ENCODE data around the gene CD69.

Gene CD69

DNA sequence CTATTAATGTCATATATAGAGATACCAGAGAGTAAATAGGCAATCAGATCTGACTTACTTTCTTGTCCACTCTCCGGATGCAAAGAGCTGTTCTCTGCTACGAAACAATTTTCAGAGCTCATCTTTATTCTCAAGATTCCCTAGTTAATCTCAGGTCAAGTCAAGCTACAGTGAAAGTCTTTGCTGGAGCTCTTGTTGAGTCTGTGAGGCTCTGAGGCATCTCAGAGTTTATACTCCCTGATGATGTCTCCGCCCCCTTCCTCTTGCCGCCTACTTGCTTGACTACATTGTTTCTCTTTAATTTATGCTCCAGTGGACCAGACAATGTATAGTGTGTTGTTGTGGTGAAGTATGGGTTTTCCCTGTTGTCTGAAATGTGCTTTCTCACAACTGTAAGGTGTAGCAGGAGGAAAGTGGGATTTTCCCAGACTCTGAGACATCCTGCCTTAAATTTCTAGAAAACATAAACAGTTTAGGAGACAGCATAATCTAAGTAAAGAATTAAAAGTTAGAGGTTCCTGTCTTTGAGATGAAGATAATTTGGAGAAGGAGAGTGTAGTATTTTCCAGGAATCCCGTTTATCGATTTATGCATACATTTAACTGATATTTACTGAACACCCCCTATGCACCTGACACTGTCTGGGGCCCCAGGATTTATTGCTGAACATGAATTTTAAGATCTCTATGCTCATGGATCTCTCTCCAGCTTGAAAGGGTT is at the start of gene CD69:
Gene CD69 (minus strand): TSS at position 203 of the 720 bp plus-strand sequence. CDS start 81 bp downstream, at position 122.
- DNase-seq = peak; percentile 93

DNA sequence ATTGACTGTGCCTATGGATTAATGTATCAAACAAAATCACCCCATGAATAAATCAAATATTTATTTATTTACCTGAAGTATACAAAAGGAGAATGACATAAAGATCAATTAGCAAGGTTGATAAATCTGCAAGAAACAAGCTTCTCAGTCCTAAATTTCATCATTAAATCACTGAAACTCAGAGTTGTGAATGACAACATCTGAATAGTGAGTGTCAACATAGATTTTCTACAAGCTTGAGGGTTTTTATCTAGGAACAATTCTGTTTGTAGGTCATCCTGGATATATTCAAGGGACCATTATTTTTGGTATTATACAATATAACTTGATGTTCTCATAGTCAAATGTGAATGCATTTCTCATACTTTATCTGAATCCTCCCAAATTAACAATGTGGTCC is 49.2 kb upstream of the CD69 start:
- no peak for DNase-seq

DNA sequence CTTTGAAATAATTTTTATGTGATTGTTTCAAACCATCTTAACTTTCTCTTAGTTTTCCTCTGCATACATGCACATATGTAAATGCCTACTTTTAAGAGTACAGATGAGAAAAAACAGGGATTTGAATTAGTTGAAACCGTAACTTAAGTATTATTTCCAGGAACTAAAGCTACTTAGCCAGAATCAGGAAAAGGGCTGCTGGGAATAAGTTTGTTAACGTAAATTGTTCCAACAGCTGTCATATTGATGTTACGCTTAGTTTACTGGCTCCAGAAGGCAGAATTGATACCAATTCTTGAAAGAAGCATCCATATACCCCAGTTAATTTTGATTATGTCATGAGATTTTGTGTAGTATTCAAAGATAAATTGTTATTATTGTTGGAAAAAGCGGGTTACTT is 48.6 kb upstream of the CD69 start:
- no peak for DNase-seq

DNA sequence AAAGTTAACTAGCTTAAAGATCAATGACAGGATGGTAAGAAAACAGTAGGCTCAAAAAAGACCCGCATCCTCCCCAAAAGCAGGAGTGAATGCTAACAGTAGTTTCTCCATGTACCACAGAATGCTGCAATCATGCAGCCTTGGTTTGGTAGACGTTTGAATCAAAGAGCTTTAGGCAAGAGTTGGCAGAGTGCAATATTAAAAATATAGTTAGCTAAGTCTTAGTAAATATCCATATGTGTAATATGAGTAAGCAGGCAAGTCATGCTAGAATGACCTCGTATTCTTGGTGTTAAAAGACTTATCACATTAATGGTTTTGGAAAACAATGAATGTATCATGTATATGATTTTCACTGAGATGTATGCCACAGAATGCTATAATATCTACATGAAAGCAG is 47.8 kb upstream of the CD69 start:
- no peak for DNase-seq

DNA sequence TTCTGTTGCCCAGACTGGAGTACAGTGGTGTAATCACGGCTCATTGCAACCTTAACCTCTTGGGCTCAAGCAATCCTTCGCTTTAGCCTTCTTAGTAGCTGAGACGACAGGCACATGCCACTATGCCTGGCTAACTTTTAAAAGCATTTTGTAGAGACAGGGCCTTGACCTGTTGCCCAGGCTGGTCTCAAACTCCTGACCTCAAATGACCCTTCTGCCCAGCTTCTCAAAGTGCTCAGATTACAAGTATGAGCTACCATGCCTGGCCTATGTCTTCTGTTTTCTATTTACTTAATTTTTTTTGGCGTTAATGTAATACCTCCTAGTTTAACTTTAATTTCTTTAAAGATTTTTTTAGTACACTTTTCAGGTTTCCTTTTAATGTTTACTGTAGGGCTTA is 46.0 kb upstream of the CD69 start:
- no peak for DNase-seq

DNA sequence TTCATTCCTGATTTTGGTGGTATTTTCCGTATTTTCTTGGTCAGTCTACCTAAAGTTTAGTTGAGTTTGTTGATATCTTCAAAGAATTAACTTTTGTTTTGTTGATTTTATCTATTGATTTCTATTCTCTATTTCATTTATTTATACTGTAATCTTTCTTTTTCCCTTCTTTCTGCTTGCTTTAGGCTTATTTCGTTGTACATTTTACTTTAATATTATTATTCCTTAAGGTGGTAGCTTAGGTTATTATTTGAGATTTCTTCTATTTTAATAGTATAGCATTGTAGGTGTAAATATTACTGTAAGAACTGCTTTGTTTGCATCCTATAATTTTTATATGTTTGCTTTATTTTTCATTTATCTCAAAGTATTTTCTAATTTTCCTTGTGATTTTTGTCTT is 45.2 kb upstream of the CD69 start:
- DNase-seq = no peak

DNA sequence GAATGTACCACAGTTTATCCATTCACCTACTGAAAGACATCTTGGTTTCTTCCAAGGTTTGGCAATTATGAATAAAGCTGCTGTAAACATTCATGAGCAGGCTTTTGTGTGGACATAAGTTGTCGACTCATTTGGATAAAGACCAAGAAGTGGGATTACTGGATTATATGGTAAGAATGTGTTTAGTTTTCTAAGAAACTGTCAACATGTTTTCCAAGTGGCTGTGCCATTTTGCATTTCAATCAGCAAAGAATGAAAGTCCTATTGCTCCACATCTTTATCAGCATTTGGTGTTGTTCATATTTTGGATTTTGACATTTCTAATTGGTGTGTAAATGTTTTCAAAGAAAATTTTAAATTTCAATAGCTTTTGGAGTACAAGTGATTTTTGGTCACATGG is 39.3 kb upstream of the CD69 start:
- no peak for DNase-seq

DNA sequence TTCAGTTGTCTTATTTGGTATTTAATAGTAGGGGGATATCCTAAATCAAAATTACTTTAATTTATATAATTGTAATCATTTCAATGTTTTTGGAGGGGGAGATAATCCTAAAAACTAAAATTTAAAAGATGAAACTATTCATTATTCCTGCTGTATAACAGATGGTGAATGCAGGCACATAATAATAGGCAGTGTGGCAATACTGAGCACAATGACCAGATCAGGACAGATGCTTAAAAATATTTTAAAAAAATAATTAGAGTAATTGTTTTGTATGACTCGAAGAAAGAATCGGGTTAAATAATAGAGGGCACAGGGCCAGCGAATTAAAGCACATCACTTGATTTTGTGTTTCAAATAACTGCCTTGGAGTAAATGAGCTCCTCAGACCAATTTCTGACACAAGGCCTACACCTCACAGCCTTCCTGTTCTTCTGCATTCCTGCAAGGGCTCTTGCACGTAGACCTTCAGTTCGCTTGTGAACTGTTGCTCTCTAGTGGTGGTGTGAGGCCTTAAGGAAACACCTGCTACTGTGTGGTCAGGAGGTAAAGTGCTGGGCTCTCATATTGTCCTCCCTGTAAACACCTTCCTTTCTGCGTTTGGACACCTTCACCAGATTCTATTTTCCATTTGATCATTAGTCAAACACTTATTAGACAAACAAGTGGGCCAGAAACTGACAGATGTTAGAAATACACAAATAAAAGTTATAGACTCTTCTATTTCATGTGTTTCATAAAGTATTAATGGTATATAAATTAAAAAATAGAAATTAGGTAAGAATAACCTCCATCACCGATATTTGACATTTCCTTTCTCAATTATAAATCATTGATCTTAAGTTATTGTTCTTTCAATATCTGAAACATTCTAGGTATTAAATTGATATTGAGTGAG is 37.3 kb upstream of the CD69 start:
- peak; percentile 82 for DNase-seq

DNA sequence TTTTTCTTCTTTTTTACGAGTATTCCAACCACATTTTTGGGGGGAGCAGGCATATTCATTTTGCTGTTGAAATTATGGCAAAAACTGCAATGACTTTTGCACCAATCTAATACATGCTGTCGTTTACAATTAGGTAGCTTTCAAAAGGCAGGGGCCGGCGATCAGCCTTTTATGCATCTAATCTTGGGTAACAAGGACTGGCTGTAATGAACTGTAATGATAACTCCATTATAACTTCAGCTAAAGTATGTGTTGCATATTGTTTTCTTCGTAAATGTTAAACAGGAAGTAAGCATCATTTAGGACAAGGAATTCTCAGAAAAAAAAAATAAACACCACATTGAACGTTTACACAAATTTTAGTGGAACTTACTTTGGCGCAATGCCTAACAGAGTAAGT is 36.3 kb upstream of the CD69 start:
- no peak for DNase-seq

DNA sequence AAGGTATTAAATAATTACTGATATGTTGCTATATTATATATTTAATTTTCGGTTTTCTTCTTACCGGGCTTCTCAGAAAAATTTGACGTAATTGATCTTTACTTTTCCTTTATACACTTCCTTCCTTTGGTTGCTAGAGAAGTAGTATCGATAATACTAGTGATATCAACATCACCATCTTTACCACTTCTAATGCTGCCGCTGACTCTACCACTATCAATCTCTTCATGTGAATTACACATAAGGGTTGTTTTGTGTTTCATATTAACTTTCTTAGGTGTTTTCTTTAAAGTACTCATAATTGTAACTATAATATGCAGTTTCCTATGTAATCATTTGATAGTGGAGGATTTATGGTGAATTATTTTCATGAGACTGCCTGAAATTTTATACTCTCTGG is 35.6 kb upstream of the CD69 start:
- no peak for DNase-seq

DNA sequence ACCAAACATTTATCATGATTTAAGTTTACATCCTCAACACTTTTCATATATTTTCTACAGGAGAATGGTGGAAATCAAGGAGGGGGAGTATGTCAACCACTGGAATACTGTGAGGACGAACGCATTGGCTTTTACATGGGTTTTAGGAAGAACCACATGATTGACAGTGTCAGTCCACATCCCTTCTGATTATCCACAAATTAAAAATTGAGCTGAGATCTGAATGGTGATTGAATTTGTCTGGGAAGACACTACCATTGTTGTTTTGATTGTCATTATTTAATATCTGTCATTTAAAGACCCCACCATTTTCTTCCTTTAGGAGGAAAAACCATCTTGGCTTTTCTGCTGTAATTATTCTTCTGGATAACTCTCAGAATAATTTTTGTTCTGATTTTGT is 35.2 kb upstream of the CD69 start:
- no peak for DNase-seq

DNA sequence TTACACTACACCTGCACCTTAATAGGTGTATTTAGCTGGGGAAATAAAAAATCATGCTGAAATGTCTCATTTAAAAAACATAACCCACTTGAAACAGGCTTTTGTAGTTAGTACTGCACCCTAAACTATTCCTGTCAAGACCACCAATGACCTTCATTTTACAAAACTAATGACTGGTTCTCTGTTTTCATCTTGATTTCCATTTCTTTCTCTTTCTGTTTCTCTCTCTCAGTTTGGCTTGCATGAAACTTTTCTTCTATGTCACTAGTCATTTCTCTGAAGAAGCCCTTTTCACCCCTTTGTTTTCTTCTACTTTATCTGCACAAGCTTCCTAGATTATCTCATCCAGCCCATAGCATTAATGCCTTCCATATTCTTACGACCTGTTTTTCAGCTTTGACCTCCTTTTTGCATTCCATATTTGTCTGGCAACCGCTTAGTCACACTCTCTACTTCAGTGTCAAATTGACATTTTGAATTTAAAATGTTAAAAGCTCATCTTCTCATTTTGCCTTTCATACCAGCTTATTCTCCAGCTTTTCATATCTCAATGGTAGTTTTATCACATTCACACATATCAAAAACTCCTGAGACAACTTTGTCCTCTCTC is 33.9 kb upstream of the CD69 start:
- no peak for DNase-seq

DNA sequence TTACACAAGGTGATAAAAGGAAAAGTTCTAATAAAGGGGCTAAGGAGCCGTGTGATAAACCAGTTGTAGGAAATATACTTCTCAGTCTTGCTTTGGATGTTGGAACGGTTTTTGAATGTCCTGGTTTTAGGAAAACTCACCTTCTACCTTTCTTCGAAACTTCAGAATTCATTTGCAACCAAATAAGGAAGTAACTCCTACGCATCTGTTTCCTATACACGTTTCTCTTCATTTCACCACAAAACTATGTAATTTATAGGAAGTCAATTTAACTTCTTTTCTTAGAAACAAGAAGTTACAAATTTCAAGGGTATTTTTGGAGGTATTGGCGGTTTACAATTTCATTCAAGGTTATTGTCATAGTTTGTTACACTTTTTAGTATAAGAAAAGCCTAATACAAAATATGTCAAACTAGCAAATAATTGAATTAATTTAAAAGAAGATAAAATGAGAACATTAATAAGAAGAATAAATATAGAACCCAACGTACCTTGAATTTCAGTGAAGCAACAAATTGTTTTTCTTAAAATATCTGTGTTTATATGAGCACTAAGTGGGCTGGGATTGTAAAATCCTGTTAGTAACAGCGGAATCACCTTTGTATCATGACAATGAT is 33.2 kb upstream of the CD69 start:
- DNase-seq = no peak

DNA sequence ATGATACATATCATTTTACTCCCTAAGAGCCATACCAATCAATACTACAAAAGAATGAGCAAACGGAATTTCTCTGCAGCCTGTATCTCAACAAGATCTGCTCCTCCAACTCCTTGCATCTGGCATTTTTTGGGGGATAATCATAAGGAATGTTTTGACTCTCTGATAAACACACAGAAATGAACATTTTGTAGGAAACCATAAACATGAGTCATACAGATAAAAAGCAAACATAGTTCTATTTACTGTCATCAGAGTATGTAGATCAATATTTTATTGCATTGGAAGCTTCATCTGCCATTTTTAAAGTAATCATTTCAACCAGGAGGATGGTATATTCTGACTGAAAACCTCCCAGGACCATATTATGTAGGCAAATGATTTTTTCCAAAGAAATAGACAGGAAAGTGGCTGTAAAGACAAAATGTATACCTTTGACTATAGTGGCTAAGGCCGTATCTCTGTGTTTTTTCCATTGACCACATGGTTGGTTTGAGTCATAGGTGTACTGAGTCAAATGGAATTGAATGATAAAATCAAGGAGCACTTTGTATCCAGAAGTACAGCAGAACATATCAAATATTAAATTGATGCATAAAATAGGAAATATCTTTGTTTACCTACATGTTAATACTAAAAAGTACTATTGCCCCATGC is 32.4 kb upstream of the CD69 start:
- DNase-seq = no peak

DNA sequence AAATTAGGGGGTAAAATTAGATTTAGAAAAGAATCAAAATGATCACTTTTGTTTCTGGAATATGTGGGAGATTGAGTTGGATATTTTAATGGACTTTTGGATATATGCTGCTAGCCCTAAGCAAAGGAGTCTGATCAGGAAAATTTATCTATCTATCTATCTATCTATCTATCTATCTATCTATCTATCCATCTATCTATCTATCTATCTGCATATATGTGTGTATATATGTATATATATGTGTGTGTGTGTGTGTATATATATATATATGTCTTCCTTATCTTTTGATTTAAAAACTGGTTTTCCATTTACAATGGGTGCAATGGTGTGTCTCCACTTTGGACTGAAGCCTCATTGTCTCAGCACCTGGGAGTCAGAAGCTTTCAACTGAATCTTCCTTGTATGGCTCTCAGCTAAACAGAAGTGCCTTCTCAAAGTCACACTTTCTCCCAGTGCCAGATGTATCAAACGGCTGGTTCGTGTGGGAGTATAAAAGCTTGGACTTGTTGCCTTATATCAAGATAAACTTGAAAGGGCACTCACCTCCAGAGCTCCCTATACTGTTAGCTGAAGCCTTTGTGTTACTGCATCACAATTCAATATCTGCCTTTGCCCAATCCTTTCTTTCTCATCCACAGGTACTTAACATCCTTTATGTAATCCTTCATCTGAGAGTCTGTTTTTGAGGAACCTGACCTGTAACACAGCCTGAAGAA is 31.6 kb upstream of the CD69 start:
- no peak for DNase-seq

DNA sequence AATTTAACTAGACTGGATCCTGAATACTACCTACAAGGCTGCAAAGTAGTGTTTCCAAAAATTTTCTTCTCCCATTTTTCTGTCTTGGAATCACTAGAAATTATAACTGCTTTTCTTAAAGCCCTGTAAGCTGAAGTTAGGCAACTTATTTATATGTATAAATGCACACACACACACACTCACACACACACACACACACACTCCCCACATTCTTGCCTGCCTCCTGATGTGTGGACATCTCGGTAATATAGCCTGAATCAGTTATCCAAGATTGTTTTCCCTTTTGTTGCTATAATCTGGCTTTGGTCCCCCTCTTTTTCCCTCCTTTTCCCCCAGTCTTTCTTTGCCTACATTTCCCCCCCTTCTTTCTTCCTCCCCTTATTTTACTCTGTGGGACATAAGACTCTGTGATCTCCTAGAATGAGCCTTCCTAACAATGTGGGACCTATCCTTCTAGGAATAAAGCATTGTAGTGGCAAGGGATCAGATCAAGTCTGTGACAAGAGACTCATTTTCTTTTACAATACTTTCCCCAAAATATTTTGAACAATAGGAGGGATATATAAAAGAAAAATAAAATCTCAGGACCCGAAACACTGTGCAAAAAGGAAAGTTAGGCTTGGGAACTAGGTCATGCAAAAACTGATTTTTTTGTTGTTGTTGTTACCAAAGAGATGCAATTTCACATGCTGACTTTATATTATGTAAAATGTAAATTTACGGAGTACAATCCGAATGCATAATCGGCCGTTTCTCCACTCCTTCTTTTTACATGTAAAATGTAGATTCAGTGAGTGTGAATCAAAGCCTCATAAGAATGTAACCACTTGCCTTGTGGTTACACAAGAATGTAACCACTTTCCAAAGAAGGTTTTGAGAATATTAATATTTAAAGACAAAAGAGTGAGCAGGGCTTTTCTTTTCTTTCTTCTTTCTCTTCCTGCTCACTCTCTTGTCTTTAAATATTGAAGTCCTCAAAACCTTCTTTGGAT is 26.3 kb upstream of the CD69 start:
- no peak for DNase-seq

DNA sequence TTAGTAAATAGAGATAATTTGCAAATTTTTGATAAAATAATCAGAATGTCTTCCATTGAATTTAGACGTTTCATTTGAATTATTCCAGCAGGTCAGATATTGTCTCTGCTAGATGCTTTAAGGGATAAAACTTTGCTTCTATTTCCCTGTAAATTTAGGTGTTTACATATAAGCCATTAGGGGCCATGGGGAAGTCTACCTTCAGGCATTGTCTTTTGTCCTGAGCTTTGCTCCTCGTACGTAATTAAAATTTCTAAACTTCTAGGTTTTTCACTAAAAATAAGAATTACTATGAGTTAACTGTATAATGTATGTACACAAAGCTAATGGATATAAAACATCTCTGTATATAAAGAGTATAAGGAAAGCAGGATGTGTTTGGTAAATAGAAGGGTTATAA is 24.1 kb upstream of the CD69 start:
- DNase-seq = no peak

DNA sequence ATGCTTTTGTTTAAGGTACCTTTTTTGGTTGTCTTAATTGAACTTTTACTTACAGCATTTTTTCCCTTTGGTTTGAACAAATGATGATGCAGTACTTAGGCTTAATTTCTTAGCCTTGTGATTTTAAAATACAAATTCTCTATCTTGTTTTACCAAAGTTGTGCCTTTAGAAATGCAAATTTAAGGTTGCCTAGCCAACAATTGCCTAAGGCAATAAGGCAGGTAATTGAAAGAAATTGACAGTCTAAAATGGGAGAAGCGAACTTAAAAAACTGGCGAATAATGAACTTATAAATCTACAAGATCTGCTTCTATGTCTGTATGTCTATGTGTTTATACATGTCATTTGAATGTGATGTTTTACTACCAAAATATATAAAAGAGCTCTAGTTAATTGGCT is 23.6 kb upstream of the CD69 start:
- DNase-seq = no peak

DNA sequence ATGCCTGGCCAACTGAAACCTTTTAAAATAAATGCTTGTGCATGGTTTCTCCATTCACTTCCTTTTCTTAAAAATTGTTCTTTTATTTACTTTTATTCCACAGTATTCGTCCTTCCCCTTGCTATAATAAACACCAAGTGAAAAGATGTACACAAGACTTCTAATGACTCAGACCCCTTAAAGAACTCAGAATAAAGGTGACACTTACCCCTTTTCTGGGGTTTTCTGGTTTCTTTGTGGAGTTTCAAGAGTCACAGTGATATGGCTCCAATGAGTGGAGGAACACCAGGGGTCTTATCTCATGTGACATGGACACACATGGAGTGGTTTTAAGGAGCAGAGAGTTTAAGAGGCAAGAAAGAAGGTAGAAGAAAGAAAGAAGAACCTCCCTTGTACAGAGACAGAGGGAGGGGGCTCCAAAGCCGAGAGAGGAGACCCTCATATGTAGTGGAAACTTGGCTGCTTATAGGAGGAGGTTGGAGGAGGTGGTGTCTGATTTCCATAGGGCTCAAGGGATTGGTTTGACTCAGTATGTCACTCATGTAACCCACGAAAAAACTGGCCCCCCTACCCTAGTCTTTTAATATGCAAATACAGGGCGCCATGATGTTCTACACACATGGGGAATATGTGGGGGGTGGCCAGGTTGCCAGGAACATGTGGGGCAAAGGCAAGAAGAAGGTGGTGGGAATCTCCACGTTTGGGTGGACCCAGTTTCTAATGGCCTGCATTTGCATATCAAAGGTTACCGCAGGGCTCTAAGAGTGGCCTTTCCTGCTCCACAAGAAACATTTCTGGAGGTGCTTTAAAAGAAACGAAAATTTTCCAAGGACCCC is 22.1 kb upstream of the CD69 start:
- no peak for DNase-seq

DNA sequence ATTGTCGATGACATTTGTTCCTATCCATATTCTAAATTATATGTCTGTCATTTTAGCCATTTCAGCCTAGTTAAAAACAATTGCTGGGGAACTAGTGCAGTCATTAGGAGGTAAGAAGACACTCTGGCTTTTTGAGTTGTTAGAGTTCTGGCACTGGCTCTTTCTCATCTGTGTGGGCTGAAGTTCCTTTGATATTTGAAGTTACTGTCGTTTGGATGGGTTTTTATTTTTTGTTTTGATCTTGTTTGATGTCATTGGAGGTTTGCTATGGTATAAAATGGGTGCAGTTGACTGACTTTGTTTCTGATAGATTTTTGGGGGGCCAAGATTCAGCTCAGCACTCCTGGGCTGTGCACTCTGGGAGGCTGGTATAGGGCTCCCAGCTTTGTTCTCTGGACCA is 20.7 kb upstream of the CD69 start:
- DNase-seq = no peak
